Calu3 (cell line): ENCODE measurements around the gene DUSP16. TPM values are rescaled to one million over a fixed set of nuclear protein-coding genes. Genes with fewer than 3 reads are reported as not detected.

Experiments
- BruUV-seq: library from RNA; stranded (reverse); fragments of 400-500 nt; replicated peaks from 2 replicates; lab custom pipeline; 2021; lab: Mats Ljungman, UMichigan
- CTCF ChIA-PET: fragments of 300-600 bp; sonication (Branson Sonifier 250); formaldehyde crosslinking; loops from one replicate; lab custom pipeline; 2022; ENCODE audit warnings: antibody characterized with exemption; lab: Charles Lee
- DNase-seq: peaks from one replicate; pipeline ENCODE4 v3.0.0; 2022
- H3K27ac Mint-ChIP-seq: one replicate; pipeline ENCODE4 v1.8.0; 2022; ENCODE audit warnings: mixed read lengths; ENCODE audit not compliant: unreplicated experiment
- H3K27me3 Mint-ChIP-seq: one replicate; pipeline ENCODE4 v1.8.0; 2022; ENCODE audit warnings: mixed read lengths; ENCODE audit not compliant: unreplicated experiment
- H3K36me3 Mint-ChIP-seq: one replicate; pipeline ENCODE4 v1.8.0; 2022; ENCODE audit warnings: mild to moderate bottlenecking, moderate library complexity, mixed read lengths; ENCODE audit not compliant: insufficient read depth, unreplicated experiment
- H3K4me1 Mint-ChIP-seq: one replicate; pipeline ENCODE4 v1.8.0; 2022; ENCODE audit warnings: mild to moderate bottlenecking, low read depth, mixed read lengths; ENCODE audit not compliant: unreplicated experiment
- H3K4me3 Mint-ChIP-seq: one replicate; pipeline ENCODE4 v1.8.0; 2022; ENCODE audit warnings: mild to moderate bottlenecking, low read depth, moderate library complexity, mixed read lengths; ENCODE audit not compliant: unreplicated experiment
- H3K9me3 Mint-ChIP-seq: one replicate; pipeline ENCODE4 v1.8.0; 2022; ENCODE audit warnings: low read depth, mixed read lengths; ENCODE audit not compliant: unreplicated experiment
- intact Hi-C: fragments of 100-400 bp; cut with micrococcal nuclease; formaldehyde crosslinking; loops from one replicate; pipeline ENCODE4 v1.10.0; 2022; ENCODE audit not compliant: unreplicated experiment
- total RNA-seq: library from RNA; stranded (reverse); gene quantifications from 2 replicates; pipeline ENCODE4 v1.2.3, GENCODE V29; 2022
- TF ChIP-seq, protein P1 (sequence below): fragments of 200-600 bp; IDR thresholded peaks from one replicate; pipeline ENCODE4 v1.8.0; 2022; ENCODE audit warnings: antibody characterized with exemption; ENCODE audit not compliant: unreplicated experiment

Gene DUSP16
- total RNA-seq, 1 experiment from 2014 or later, result 25.8 TPM

DNA sequence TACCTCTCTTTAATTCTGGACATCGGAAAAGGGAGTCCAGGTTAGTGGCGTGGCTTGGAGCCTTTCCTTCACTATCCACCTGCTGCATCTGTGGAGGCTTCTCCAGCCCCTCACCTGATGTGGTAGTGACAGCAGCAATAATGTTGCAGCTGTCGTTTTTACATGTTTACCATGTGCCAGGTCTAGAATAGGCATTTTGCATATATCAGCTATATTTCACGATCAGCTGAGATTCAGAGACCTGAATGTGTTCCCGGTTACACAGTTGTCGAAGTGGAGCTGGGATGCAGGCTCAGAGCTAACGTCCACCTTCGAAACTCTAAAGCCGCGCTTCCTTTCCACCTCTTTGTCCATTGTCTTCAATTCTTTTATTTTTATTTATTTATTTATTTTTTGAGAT lies 114.8 kb downstream of the DUSP16 start:
- H3K9me3 Mint-ChIP-seq, result no peaks in the 10 kb centered on the region

DNA sequence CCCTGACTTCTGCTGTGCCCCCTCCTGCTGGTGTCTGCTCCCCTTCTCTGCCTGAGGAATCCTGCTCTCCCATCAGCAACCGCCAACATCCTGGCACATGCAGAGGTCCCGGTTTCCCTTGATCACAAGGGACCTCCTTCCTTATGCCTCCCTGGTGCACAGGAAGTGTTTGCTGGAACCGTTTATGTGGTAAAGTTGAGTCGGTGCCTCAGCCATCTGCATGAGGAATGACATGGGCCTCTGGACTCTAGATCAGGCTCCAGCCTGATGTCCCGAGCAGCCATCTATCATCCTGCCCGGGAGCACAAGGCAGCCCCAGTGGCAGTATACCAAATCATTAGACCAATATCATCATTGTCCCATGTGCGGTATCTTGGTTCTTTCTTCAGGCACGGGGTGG lies 115.4 kb downstream of the DUSP16 start:
- CTCF ChIA-PET, result no interaction called here
- BruUV-seq, result no TSS peak

More for the DNA sequence above, 114.8 kb downstream of the DUSP16 start:
- TF ChIP-seq, protein P1, sequence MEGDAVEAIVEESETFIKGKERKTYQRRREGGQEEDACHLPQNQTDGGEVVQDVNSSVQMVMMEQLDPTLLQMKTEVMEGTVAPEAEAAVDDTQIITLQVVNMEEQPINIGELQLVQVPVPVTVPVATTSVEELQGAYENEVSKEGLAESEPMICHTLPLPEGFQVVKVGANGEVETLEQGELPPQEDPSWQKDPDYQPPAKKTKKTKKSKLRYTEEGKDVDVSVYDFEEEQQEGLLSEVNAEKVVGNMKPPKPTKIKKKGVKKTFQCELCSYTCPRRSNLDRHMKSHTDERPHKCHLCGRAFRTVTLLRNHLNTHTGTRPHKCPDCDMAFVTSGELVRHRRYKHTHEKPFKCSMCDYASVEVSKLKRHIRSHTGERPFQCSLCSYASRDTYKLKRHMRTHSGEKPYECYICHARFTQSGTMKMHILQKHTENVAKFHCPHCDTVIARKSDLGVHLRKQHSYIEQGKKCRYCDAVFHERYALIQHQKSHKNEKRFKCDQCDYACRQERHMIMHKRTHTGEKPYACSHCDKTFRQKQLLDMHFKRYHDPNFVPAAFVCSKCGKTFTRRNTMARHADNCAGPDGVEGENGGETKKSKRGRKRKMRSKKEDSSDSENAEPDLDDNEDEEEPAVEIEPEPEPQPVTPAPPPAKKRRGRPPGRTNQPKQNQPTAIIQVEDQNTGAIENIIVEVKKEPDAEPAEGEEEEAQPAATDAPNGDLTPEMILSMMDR, result no peak
- Mint-ChIP-seq H3K4me1 (peaks cover 29% of the 10 kb centered on the region), H3K27me3 (no peaks in the 10 kb centered on the region), H3K27ac (no peak overlapping the region), H3K4me3 (no peak overlapping the region), H3K36me3 (peaks cover 12% of the 10 kb centered on the region)
- intact Hi-C loops, result loop anchor here (5.0 kb wide), 1 partner anchor 51 kb away; no protein-coding TSS in a partner anchor
- no peak for DNase-seq
- BruUV-seq, result no TSS peak
- CTCF ChIA-PET, result no interaction called here

DNA sequence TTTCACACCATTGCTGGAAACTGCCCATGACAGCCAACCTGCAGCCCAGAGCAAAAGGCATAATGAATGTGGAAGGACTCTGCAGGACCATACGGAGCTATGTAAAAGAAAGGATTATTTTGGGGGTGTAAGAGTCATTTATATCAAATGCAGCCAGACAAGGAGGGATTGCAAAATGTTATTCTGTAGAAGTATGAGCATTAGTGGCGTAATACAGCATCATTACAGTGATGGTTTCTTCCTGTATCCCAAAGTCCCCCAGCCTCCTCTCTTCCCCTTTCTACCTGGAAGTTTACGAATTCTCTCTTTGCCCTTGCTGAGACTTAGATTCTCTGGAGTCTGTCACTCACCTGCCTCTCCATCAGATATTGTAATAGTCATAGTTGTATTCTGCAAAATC lies 115.9 kb downstream of the DUSP16 start:
- intact Hi-C loops, result loop anchor here (5.0 kb wide), 1 partner anchor 49 kb away; no protein-coding TSS in a partner anchor
- H3K9me3 Mint-ChIP-seq, result no peaks in the 10 kb centered on the region
- no peak overlapping the region for H3K4me3 Mint-ChIP-seq
- TF ChIP-seq, protein P1, result no peak
- no peak for DNase-seq
- peaks cover 12% of the 10 kb centered on the region for H3K36me3 Mint-ChIP-seq
- H3K4me1 Mint-ChIP-seq, result peaks cover 35% of the 10 kb centered on the region
- no peak overlapping the region for H3K27ac Mint-ChIP-seq
- CTCF ChIA-PET, result no interaction called here
- H3K27me3 Mint-ChIP-seq, result no peaks in the 10 kb centered on the region
- BruUV-seq, result no TSS peak

More for the DNA sequence above, 115.4 kb downstream of the DUSP16 start:
- peaks cover 12% of the 10 kb centered on the region for H3K36me3 Mint-ChIP-seq
- no peak overlapping the region for H3K27ac Mint-ChIP-seq
- H3K4me3 Mint-ChIP-seq, result no peak overlapping the region
- no peak for DNase-seq
- H3K4me1 Mint-ChIP-seq, result peaks cover 31% of the 10 kb centered on the region
- no peaks in the 10 kb centered on the region for H3K9me3 Mint-ChIP-seq
- intact Hi-C loops, result loop anchor here (5.0 kb wide), 1 partner anchor 50 kb away; no protein-coding TSS in a partner anchor
- no peaks in the 10 kb centered on the region for H3K27me3 Mint-ChIP-seq
- TF ChIP-seq, protein P1, result no peak

DNA sequence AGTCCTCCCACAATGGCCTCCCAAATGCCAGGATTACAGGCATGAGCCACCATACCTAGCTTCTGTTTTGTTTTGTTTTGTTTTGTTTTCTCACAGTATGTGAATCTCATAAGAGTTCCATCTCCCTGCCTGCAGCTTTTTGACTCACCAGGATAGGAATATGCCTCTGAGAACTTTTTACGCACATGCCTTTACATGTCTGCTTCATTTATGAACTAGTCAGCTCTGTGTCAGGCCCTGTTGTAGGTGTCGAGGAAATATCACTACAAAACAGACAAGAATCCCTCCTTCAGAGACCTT lies 116.8 kb downstream of the DUSP16 start:
- H3K4me1 Mint-ChIP-seq, result peaks cover 40% of the 10 kb centered on the region
- no peaks in the 10 kb centered on the region for H3K27me3 Mint-ChIP-seq
- no peak overlapping the region for H3K27ac Mint-ChIP-seq
- CTCF ChIA-PET, result interaction anchor here (0.7 kb wide), 2 partner anchors 15 to 96 kb away, joined by 3 to 4 read pairs; no protein-coding TSS in a partner anchor
- peaks cover 12% of the 10 kb centered on the region for H3K36me3 Mint-ChIP-seq
- intact Hi-C loops, result loop anchor here (5.0 kb wide), 1 partner anchor 49 kb away; no protein-coding TSS in a partner anchor
- TF ChIP-seq, protein P1, result no peak
- DNase-seq, result no peak
- no peaks in the 10 kb centered on the region for H3K9me3 Mint-ChIP-seq
- H3K4me3 Mint-ChIP-seq, result no peak overlapping the region
- BruUV-seq, result no TSS peak
